Measurements from ENCODE around the gene IMPACT. TPM values are rescaled to one million over a fixed set of nuclear protein-coding genes. Genes with fewer than 3 reads are reported as not detected.

IMPACT gene
- total and polyA plus RNA-seq, 2 of the 8 experiments (the other 6 are each of a cell fraction or from before 2014, with no cell fraction given), result 31.1 to 44.6 TPM

DNA sequence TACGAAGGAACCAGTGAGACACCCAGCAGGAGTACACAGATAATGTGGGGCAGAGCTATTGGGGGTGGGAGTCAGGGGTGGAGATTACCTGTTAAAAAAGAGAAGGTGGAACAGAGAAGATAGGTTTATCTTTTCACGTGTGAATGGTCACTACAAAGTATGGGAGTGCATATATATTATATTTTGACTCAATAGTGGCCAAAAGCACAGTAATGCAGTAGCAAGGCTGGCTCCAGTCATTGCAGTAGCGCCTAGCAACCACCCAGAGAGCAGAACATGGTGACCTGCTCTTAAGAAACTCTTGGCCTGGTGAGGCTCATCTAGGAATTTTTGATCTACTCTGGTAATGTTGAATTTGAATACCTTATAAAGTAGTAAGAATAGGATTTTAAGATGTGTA lies 1.0 kb downstream of the IMPACT start:
- Histone ChIP-seq H2BK15ac (ENCODE audit: low read length) (no peak overlapping the region), H4K91ac (replicated peaks; ENCODE audit: insufficient read length, low read length) (no peak overlapping the region), H2AFZ (ENCODE audit: low read length) (no peak overlapping the region), H2BK5ac (ENCODE audit: low read depth, low read length) (peak overlapping the region; percentile 26), H3K23me2 (ENCODE audit: low read depth, low read length) (peaks cover 3% of the 10 kb centered on the region; the same call in 1 of the 2 replicates), H3K79me1 (ENCODE audit: low read depth, low read length) (no peaks in the 10 kb centered on the region), H3K4me1 (replicated peaks in 1 of 4; ENCODE audit: control insufficient read depth in 3 of 4, insufficient read depth in 4 of 4, low read length in 3 of 4) (peaks cover 0 to 6% (median 1%) of the 10 kb centered on the region in 4 experiments; a peak in 2 of 7 replicates), H3K18ac (ENCODE audit: extremely low read depth, low read length) (no peak overlapping the region), H4K8ac (ENCODE audit: extremely low read depth, insufficient read depth, low read length) (no peak overlapping the region; the same call in 1 of the 2 replicates), H3K27me3 (replicated peaks in 1 of 4; ENCODE audit: control insufficient read depth in 3 of 4, extremely low read depth in 1 of 4, insufficient read depth in 3 of 4, low read length in 3 of 4) (no peaks in the 10 kb centered on the region), H4K20me1 (replicated peaks in 1 of 2; ENCODE audit: control insufficient read depth in 1 of 2, insufficient read depth in 2 of 2, low read length in 2 of 2) (no peaks in the 10 kb centered on the region), H2AK5ac (ENCODE audit: low read depth, low read length) (no peak overlapping the region), H2BK20ac (ENCODE audit: low read length) (no peak overlapping the region), H3K27ac (ENCODE audit: low read depth, low read length) (no peak overlapping the region), H3K9ac (replicated peaks in 1 of 4; ENCODE audit: extremely low read depth in 1 of 4, low read depth in 3 of 4, low read length in 3 of 4) (peak overlapping the region in 3 of 4 experiments; percentile 30 to 86 (median 42); a peak in 4 of 7 replicates), H3K14ac (ENCODE audit: insufficient read length) (no peak overlapping the region), H3K4ac (replicated peaks; ENCODE audit: insufficient read length, low read depth, low read length) (peak overlapping the region; percentile 74), H3K56ac (replicated peaks; ENCODE audit: insufficient read length, low read depth, low read length) (no peak overlapping the region), H3K9me3 (ENCODE audit: insufficient read depth in 2 of 2, low read depth in 1 of 2, low read length in 1 of 2) (no peaks in the 10 kb centered on the region), H2BK12ac (ENCODE audit: low read depth, low read length) (no peak overlapping the region), H4K5ac (ENCODE audit: insufficient read length, low read depth, low read length) (no peak overlapping the region), H3K36me3 (ENCODE audit: control insufficient read depth in 2 of 4, insufficient read depth in 4 of 4, low read length in 3 of 4) (peaks cover 0 to 24% (median 5%) of the 10 kb centered on the region in 4 experiments; a peak in 3 of 8 replicates), H3K4me2 (ENCODE audit: insufficient read depth in 1 of 2, low read depth in 2 of 2, low read length in 2 of 2) (peak overlapping the region; percentile 76 to 87), H3K79me2 (ENCODE audit: control insufficient read depth in 1 of 2, insufficient read depth in 2 of 2, low read length in 2 of 2) (peaks cover 0 to 18% of the 10 kb centered on the region in 2 experiments; a peak in 2 of 4 replicates), H2BK120ac (replicated peaks; ENCODE audit: low read depth, low read length) (no peak overlapping the region), H3K23ac (ENCODE audit: insufficient read length) (no peak overlapping the region), H3K4me3 (ENCODE audit: extremely low read depth in 1 of 4, insufficient read depth in 2 of 4, low read depth in 3 of 4, low read length in 4 of 4) (peak overlapping the region; percentile 83 to 94 (median 84))
- peak; percentile 24 for FAIRE-seq
- WGBS, 2 experiments (ENCODE audit: extremely low coverage in 1 of 2, insufficient coverage in 1 of 2, insufficient read length in 1 of 2, insufficient replicate concordance in 2 of 2, low coverage in 1 of 2, low lambda C conversion rate in 2 of 2, missing lambda C conversion rate in 1 of 2), result 18% methylated on average over 3 of the region's 3 CpGs; no CpG with 5 or more reads in 1 of the 2 experiments
- POLR2A ChIA-PET (ENCODE audit: partially characterized antibody), result interaction anchor here (0.5 to 2.9 kb wide), 18 partner anchors 8 to 327 kb away, joined by 3 to 18 read pairs (median 6); partner anchors contain the start of genes CABYR and OSBPL1A
- DNase-seq (ENCODE audit: low read depth in 1 of 2, low spot score in 2 of 2), result no peak
- CTCF ChIA-PET (ENCODE audit: partially characterized antibody), result interaction anchor here (1.0 to 1.4 kb wide), 2 partner anchors 68 to 132 kb away, joined by 3 to 5 read pairs; no protein-coding TSS in a partner anchor
- TF ChIP-seq TAF7 (optimal IDR thresholded peaks at IDR 0.05; ENCODE audit: borderline replicate concordance, low read depth, low read length) (no peak), CEBPB (IDR thresholded peaks at IDR 0.05; ENCODE audit: low read depth, low read length) (no peak), RAD21 (IDR thresholded peaks at IDR 0.05 in 1 of 2, conservative IDR thresholded peaks at IDR 0.05 in 1 of 2; ENCODE audit: low read depth in 2 of 2, low read length in 2 of 2) (no peak), TAF1 (IDR thresholded peaks at IDR 0.05; ENCODE audit: low read depth, low read length) (no peak), BACH1 (IDR thresholded peaks at IDR 0.05; ENCODE audit: low read length) (no peak), NANOG (IDR thresholded peaks at IDR 0.05; ENCODE audit: insufficient read depth, low read depth, low read length, poor library complexity, severe bottlenecking) (no peak), MAFK (IDR thresholded peaks at IDR 0.05; ENCODE audit: low read depth, low read length) (no peak), HDAC6 (IDR thresholded peaks at IDR 0.05; ENCODE audit: low read depth, low read length) (no peak), GABPA (IDR thresholded peaks at IDR 0.05; ENCODE audit: borderline replicate concordance, insufficient read depth, low read length) (no peak), BCL11A (IDR thresholded peaks at IDR 0.05; ENCODE audit: low read depth in 2 of 2, low read length in 2 of 2) (no peak), CTBP2 (IDR thresholded peaks at IDR 0.05; ENCODE audit: borderline replicate concordance, insufficient read depth, insufficient read length, low read length) (no peak), SIX5 (IDR thresholded peaks at IDR 0.05; ENCODE audit: low read depth, low read length) (no peak)
- TF ChIP-seq, protein P1, sequence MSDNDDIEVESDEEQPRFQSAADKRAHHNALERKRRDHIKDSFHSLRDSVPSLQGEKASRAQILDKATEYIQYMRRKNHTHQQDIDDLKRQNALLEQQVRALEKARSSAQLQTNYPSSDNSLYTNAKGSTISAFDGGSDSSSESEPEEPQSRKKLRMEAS (IDR thresholded peaks at IDR 0.05), result no peak

Data from H1 (cell line).